Keratinocyte (primary cell): ENCODE results near the gene ACAD9. TPM values are rescaled to one million over a fixed set of nuclear protein-coding genes. Genes with fewer than 3 reads are reported as not detected.

Source experiments
- DNase-seq: peaks from one replicate; pipeline ENCODE4 v3.0.0-alpha.2; 2011; ENCODE audit warnings: low read depth, missing footprints, low spot score
- FAIRE-seq: peaks from 2 replicates; lab custom pipeline; 2011; peaks lifted over from hg19 to GRCh38; lab: Jason Lieb, UNC
- H2AFZ ChIP-seq: 2 replicates; pipeline ENCODE4 v1.6.0; 2012; ENCODE audit warnings: low read length, control low read depth, inconsistent platforms; ENCODE audit not compliant: control insufficient read depth
- H3K27ac ChIP-seq: 2 replicates; pipeline ENCODE4 v1.5.1; 2011; ENCODE audit warnings: low read length; ENCODE audit not compliant: control insufficient read depth, insufficient read depth
- H3K27me3 ChIP-seq: 3 replicates; pipeline ENCODE4 v1.6.0; 2011; ENCODE audit warnings: low read length; ENCODE audit not compliant: control insufficient read depth, insufficient read depth; ENCODE audit errors: extremely low read depth
- H3K36me3 ChIP-seq, 2 experiments: 2 replicates in 1 of 2; 3 replicates in 1 of 2; pipeline ENCODE4 v1.5.1; 2011; ENCODE audit warnings: low read length in 2 of 2, mild to moderate bottlenecking in 1 of 2; ENCODE audit not compliant: control insufficient read depth in 2 of 2, insufficient read depth in 2 of 2; ENCODE audit errors: extremely low read depth in 1 of 2
- H3K4me1 ChIP-seq: 3 replicates; pipeline ENCODE4 v1.5.1; 2011; ENCODE audit warnings: low read length; ENCODE audit not compliant: control insufficient read depth, insufficient read depth; ENCODE audit errors: extremely low read depth
- H3K4me2 ChIP-seq: 3 replicates; pipeline ENCODE4 v1.6.0; 2011; ENCODE audit warnings: low read depth, low read length; ENCODE audit not compliant: control insufficient read depth, insufficient read depth; ENCODE audit errors: extremely low read depth
- H3K4me3 ChIP-seq, 3 experiments: fragments of 200-600 bp in 1 of 3; sonication (generic) in 1 of 3; 2 replicates in 2 of 3; 3 replicates in 1 of 3; pipeline ENCODE4 v1.5.1; 2011 to 2016; ENCODE audit warnings: low read length in 3 of 3, mild to moderate bottlenecking in 3 of 3, control low read depth in 2 of 3, inconsistent platforms in 1 of 3, low read depth in 1 of 3, mixed read lengths in 1 of 3, mixed run types in 1 of 3, moderate library complexity in 1 of 3; ENCODE audit not compliant: control insufficient read depth in 2 of 3, insufficient read depth in 2 of 3; ENCODE audit errors: extremely low read depth in 1 of 3
- H3K79me2 ChIP-seq: 2 replicates; pipeline ENCODE4 v1.6.0; 2012; ENCODE audit warnings: low read length; ENCODE audit not compliant: control insufficient read depth, insufficient read depth
- H3K9ac ChIP-seq: 3 replicates; pipeline ENCODE4 v1.6.0; 2011; ENCODE audit warnings: low read length; ENCODE audit not compliant: control insufficient read depth, insufficient read depth; ENCODE audit errors: extremely low read depth
- H3K9me1 ChIP-seq: 3 replicates; pipeline ENCODE4 v1.6.0; 2011; ENCODE audit warnings: low read length; ENCODE audit not compliant: control insufficient read depth, insufficient read depth; ENCODE audit errors: extremely low read depth
- H3K9me3 ChIP-seq: 2 replicates; pipeline ENCODE4 v1.5.1; 2012; ENCODE audit warnings: low read depth, low read length; ENCODE audit not compliant: control insufficient read depth
- H4K20me1 ChIP-seq: 3 replicates; pipeline ENCODE4 v1.6.0; 2011; ENCODE audit warnings: low read length; ENCODE audit not compliant: control insufficient read depth, insufficient read depth; ENCODE audit errors: extremely low read depth
- EZH2 ChIP-seq: IDR thresholded peaks from one replicate; pipeline ENCODE4 v1.6.1; 2012; ENCODE audit warnings: inconsistent platforms, mild to moderate bottlenecking, low read length, moderate library complexity
- dilution Hi-C: fragments of 300-500 bp; cut with MboI; formaldehyde crosslinking; loops from one replicate; pipeline ENCODE4 v1.7.0; 2020; ENCODE audit warnings: low sequenced_read_pairs; ENCODE audit not compliant: extremely low pct_ligation_motif_present
- polyA plus RNA-seq, 5 experiments: library from polyadenylated mRNA; depleted of rRNA in 3 of 5; stranded (reverse) in 3 of 5; stranded (forward) in 1 of 5; unstranded in 1 of 5; fragments of >200 nt; gene quantifications; 1 replicate in 1 of 5; 2 replicates in 3 of 5; 3 replicates in 1 of 5; pipeline versions ENCODE4 v1.2.1 to v1.2.3, GENCODE V29; 2011 to 2012; ENCODE audit warnings: missing spikeins in 2 of 5, low read depth in 1 of 5, low replicate concordance in 1 of 5
- TF ChIP-seq, protein P1 (sequence below), 3 experiments: IDR thresholded peaks in 1 of 3; conservative IDR thresholded peaks in 1 of 3; optimal IDR thresholded peaks in 1 of 3; 2 replicates in 2 of 3; 3 replicates in 1 of 3; pipeline versions ENCODE3 to v1.5.1; 2011; ENCODE audit warnings: low read length in 3 of 3, mild to moderate bottlenecking in 3 of 3, moderate library complexity in 2 of 3, control low read depth in 1 of 3, inconsistent platforms in 1 of 3; ENCODE audit not compliant: insufficient read depth in 2 of 3; ENCODE audit errors: extremely low read depth in 1 of 3

ACAD9 gene
- polyA plus RNA-seq, 1 donor (not counting 4 experiments of a cell fraction or from before 2014, with no cell fraction given) = 36.6 TPM

- Histone ChIP-seq H3K27me3 (no peaks in the 10 kb centered on the region), H3K4me3 (no peak overlapping the region), H3K27ac (no peak overlapping the region), H3K9ac (no peak overlapping the region), H3K9me3 (no peaks in the 10 kb centered on the region), H4K20me1 (no peaks in the 10 kb centered on the region), H3K36me3 (peaks cover 51 to 62% of the 10 kb centered on the region in 2 experiments), H2AFZ (no peak overlapping the region), H3K4me1 (no peaks in the 10 kb centered on the region), H3K4me2 (no peak overlapping the region), H3K79me2 (no peaks in the 10 kb centered on the region), H3K9me1 (no peaks in the 10 kb centered on the region)
- FAIRE-seq (no peak), DNase-seq (no peak)
- TF ChIP-seq EZH2 = no peak
- TF ChIP-seq, protein P1, sequence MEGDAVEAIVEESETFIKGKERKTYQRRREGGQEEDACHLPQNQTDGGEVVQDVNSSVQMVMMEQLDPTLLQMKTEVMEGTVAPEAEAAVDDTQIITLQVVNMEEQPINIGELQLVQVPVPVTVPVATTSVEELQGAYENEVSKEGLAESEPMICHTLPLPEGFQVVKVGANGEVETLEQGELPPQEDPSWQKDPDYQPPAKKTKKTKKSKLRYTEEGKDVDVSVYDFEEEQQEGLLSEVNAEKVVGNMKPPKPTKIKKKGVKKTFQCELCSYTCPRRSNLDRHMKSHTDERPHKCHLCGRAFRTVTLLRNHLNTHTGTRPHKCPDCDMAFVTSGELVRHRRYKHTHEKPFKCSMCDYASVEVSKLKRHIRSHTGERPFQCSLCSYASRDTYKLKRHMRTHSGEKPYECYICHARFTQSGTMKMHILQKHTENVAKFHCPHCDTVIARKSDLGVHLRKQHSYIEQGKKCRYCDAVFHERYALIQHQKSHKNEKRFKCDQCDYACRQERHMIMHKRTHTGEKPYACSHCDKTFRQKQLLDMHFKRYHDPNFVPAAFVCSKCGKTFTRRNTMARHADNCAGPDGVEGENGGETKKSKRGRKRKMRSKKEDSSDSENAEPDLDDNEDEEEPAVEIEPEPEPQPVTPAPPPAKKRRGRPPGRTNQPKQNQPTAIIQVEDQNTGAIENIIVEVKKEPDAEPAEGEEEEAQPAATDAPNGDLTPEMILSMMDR (optimal IDR thresholded peaks at IDR 0.05 in 1 of 3, IDR thresholded peaks at IDR 0.05 in 1 of 3, conservative IDR thresholded peaks at IDR 0.05 in 1 of 3; ENCODE audit: extremely low read depth in 1 of 3, insufficient read depth in 2 of 3, low read length in 3 of 3) = no peak
- dilution Hi-C loops = no loop called here
Observed at GRCh38 chr3:128910006-128910405, 30.6 kb downstream of the ACAD9 start.

GRCh38 chr3:128911911-128912310 is 32.5 kb downstream of the ACAD9 start:
- peaks cover 52 to 53% of the 10 kb centered on the region in 2 experiments for H3K36me3 ChIP-seq
- no peaks in the 10 kb centered on the region for H3K9me1 ChIP-seq
- no peaks in the 10 kb centered on the region for H3K9me3 ChIP-seq
- H3K4me2 ChIP-seq = no peak overlapping the region
- no peaks in the 10 kb centered on the region for H3K79me2 ChIP-seq
- no peak overlapping the region for H3K4me3 ChIP-seq
- no peak overlapping the region for H3K9ac ChIP-seq
- H3K27me3 ChIP-seq = no peaks in the 10 kb centered on the region
- dilution Hi-C loops = no loop called here
- no peaks in the 10 kb centered on the region for H3K4me1 ChIP-seq
- H3K27ac ChIP-seq = no peak overlapping the region
- TF ChIP-seq EZH2 = no peak
- TF ChIP-seq, protein P1 (optimal IDR thresholded peaks at IDR 0.05 in 1 of 3, IDR thresholded peaks at IDR 0.05 in 1 of 3, conservative IDR thresholded peaks at IDR 0.05 in 1 of 3; ENCODE audit: extremely low read depth in 1 of 3, insufficient read depth in 2 of 3, low read length in 3 of 3) = no peak
- no peak overlapping the region for H2AFZ ChIP-seq
- no peak for DNase-seq
- FAIRE-seq = no peak
- H4K20me1 ChIP-seq = no peaks in the 10 kb centered on the region
